Uterus (tissue), 4 donors: ENCODE data around the gene GNPTAB. TPM values are rescaled to one million over a fixed set of nuclear protein-coding genes. Genes with fewer than 3 reads are reported as not detected.

ENCODE experiments used
- DNase-seq, 2 donors: peaks; one replicate each; pipeline ENCODE4 v3.0.0-alpha.2; 2019 to 2020
- H3K27ac ChIP-seq, 2 donors: fragments of 200-600 bp; sonication (generic); 1 replicate in 1 of 2; 2 replicates in 1 of 2; pipeline ENCODE4 v1.5.1; 2016 to 2018
- H3K27me3 ChIP-seq, 2 donors: fragments of 200-600 bp; sonication (generic); one replicate each; pipeline ENCODE4 v1.5.1; 2018 to 2019; ENCODE audit warnings: control low read depth in 1 of 2
- H3K36me3 ChIP-seq, 2 donors: fragments of 200-600 bp; sonication (generic); one replicate each; pipeline ENCODE4 v1.5.1; 2019; ENCODE audit warnings: control low read depth in 1 of 2
- H3K4me1 ChIP-seq, 2 donors: fragments of 200-600 bp; sonication (generic); one replicate each; pipeline ENCODE4 v1.5.1; 2018 to 2019; ENCODE audit warnings: control low read depth in 1 of 2
- H3K4me3 ChIP-seq, 2 donors: fragments of 200-600 bp; sonication (generic); 1 replicate in 1 of 2; 2 replicates in 1 of 2; pipeline ENCODE4 v1.5.1; 2018 to 2019; ENCODE audit warnings: mild to moderate bottlenecking in 1 of 2
- H3K9me3 ChIP-seq, 2 donors: fragments of 200-600 bp; sonication (generic); one replicate each; pipeline ENCODE4 v1.5.1; 2019; ENCODE audit warnings: control low read depth in 1 of 2
- CTCF ChIP-seq, 4 experiments: fragments of 200-600 bp in 2 of 4; fragments of 450-650 bp in 2 of 4; sonication (generic) in 2 of 4; IDR thresholded peaks; one replicate each; pipeline ENCODE4 v1.5.1; 2016 to 2019; ENCODE audit warnings: antibody characterized with exemption in 4 of 4, mild to moderate bottlenecking in 2 of 4, moderate library complexity in 1 of 4
- POLR2A ChIP-seq, 2 donors: fragments of 450-650 bp; IDR thresholded peaks; one replicate each; pipeline ENCODE4 v1.6.1; 2016; ENCODE audit warnings: antibody characterized with exemption in 2 of 2, mild to moderate bottlenecking in 1 of 2, moderate library complexity in 1 of 2
- intact Hi-C: fragments of 100-400 bp; cut with DNase I; formaldehyde crosslinking; loops from one replicate; pipeline ENCODE4 v1.15.1; 2023; ENCODE audit warnings: low total_unique reads
- total RNA-seq, 4 donors: library from RNA; depleted of rRNA in 3 of 4; stranded (reverse); fragments of >200 nt in 3 of 4; gene quantifications; one replicate each; pipeline versions ENCODE4 v1.1.0 to v1.2.4, GENCODE V29; 2014 to 2023
- donor health status: DM: yes; HTN: yes; CAD: no.

Gene GNPTAB
- total RNA-seq, 4 donors from 2014 or later: 3.8 to 38.7 (median 26.1) TPM

- H3K36me3 ChIP-seq: no peaks in the 10 kb centered on the region
- TF ChIP-seq POLR2A (IDR thresholded peaks at IDR 0.05): no peak
- TF ChIP-seq CTCF (IDR thresholded peaks at IDR 0.05): no peak
- no peaks in the 10 kb centered on the region for H3K27me3 ChIP-seq
- H3K9me3 ChIP-seq: no peaks in the 10 kb centered on the region
- H3K27ac ChIP-seq: no peak overlapping the region
- no peak overlapping the region for H3K4me3 ChIP-seq
- DNase-seq: no peak
- intact Hi-C loops: no loop called here
- H3K4me1 ChIP-seq: no peaks in the 10 kb centered on the region
Measured at GRCh38 chr12:101804409-101804808, 26.4 kb downstream of the GNPTAB start.

- Histone ChIP-seq H3K27me3 (no peaks in the 10 kb centered on the region), H3K9me3 (no peaks in the 10 kb centered on the region), H3K4me1 (no peaks in the 10 kb centered on the region), H3K4me3 (no peak overlapping the region), H3K27ac (no peak overlapping the region), H3K36me3 (no peaks in the 10 kb centered on the region)
- DNase-seq: no peak
- intact Hi-C loops: no loop called here
- no peak for TF ChIP-seq CTCF (IDR thresholded peaks at IDR 0.05)
- TF ChIP-seq POLR2A (IDR thresholded peaks at IDR 0.05): no peak
Measured at GRCh38 chr12:101803978-101804377, 26.8 kb downstream of the GNPTAB start.

GRCh38 chr12:101802486-101802885 lies 28.3 kb downstream of the GNPTAB start:
- H3K9me3 ChIP-seq: no peaks in the 10 kb centered on the region
- H3K4me3 ChIP-seq: no peak overlapping the region
- no peak overlapping the region for H3K27ac ChIP-seq
- TF ChIP-seq POLR2A (IDR thresholded peaks at IDR 0.05) (no peak), CTCF (IDR thresholded peaks at IDR 0.05) (no peak)
- intact Hi-C loops: no loop called here
- no peaks in the 10 kb centered on the region for H3K36me3 ChIP-seq
- no peak for DNase-seq
- H3K27me3 ChIP-seq: no peaks in the 10 kb centered on the region
- H3K4me1 ChIP-seq: no peaks in the 10 kb centered on the region

GRCh38 chr12:101799774-101800173 lies 31.0 kb downstream of the GNPTAB start:
- intact Hi-C loops: no loop called here
- TF ChIP-seq POLR2A (IDR thresholded peaks at IDR 0.05): no peak
- no peak for TF ChIP-seq CTCF (IDR thresholded peaks at IDR 0.05)
- H3K9me3 ChIP-seq: no peaks in the 10 kb centered on the region

GRCh38 chr12:101795786-101796185 lies 35.0 kb downstream of the GNPTAB start:
- no peak for TF ChIP-seq CTCF (IDR thresholded peaks at IDR 0.05)
- no peak for TF ChIP-seq POLR2A (IDR thresholded peaks at IDR 0.05)
- H3K27me3 ChIP-seq: no peaks in the 10 kb centered on the region
- H3K4me1 ChIP-seq: no peaks in the 10 kb centered on the region
- intact Hi-C loops: no loop called here
- no peaks in the 10 kb centered on the region for H3K36me3 ChIP-seq
- H3K4me3 ChIP-seq: no peak overlapping the region
- H3K27ac ChIP-seq: no peak overlapping the region
- no peak for DNase-seq
- H3K9me3 ChIP-seq: no peaks in the 10 kb centered on the region

More at GRCh38 chr12:101799774-101800173, 31.0 kb downstream of the GNPTAB start:
- Histone ChIP-seq H3K27ac (no peak overlapping the region), H3K27me3 (no peaks in the 10 kb centered on the region), H3K4me1 (no peaks in the 10 kb centered on the region), H3K4me3 (no peak overlapping the region), H3K36me3 (no peaks in the 10 kb centered on the region)
- no peak for DNase-seq
